Activated B cell treated with CpG ODN at 0.5 μM for 24 hours (primary cell): ENCODE results near the gene TMEM8B. TPM values are rescaled to one million over a fixed set of nuclear protein-coding genes. Genes with fewer than 3 reads are reported as not detected.

Experiments used
- ATAC-seq: fragments of 200-7000 bp; cut with Tn5 transposase; one replicate; pipeline ENCODE4 v1.10.0; 2021; ENCODE audit warnings: low read depth, mild to moderate bottlenecking, moderate library complexity
- CTCF ChIA-PET: fragments of 350-600 bp; sonication (Branson Sonifier 250); formaldehyde crosslinking; loops from one replicate; lab custom pipeline; 2021; ENCODE audit warnings: antibody characterized with exemption; lab: Charles Lee
- POLR2A ChIA-PET: fragments of 350-600 bp; sonication (Branson Sonifier 250); formaldehyde crosslinking; loops from one replicate; lab custom pipeline; 2021; ENCODE audit warnings: antibody characterized with exemption; lab: Charles Lee
- DNase-seq: peaks from one replicate; pipeline ENCODE4 v3.0.0; 2022
- H3K27ac Mint-ChIP-seq: one replicate; pipeline ENCODE4 v1.8.0; 2020; ENCODE audit warnings: mixed read lengths
- H3K27me3 Mint-ChIP-seq: one replicate; pipeline ENCODE4 v1.8.0; 2021; ENCODE audit warnings: mixed read lengths
- H3K36me3 Mint-ChIP-seq: one replicate; pipeline ENCODE4 v1.8.0; 2021; ENCODE audit warnings: low read depth, mixed read lengths
- H3K4me1 Mint-ChIP-seq: one replicate; pipeline ENCODE4 v1.8.0; 2021; ENCODE audit warnings: mixed read lengths
- H3K4me3 Mint-ChIP-seq: one replicate; pipeline ENCODE4 v1.8.0; 2020; ENCODE audit warnings: mild to moderate bottlenecking, mixed read lengths
- H3K9me3 Mint-ChIP-seq: one replicate; pipeline ENCODE4 v1.8.0; 2020; ENCODE audit warnings: mixed read lengths
- CTCF ChIP-seq: fragments of 200-600 bp; IDR thresholded peaks from one replicate; pipeline ENCODE4 v1.8.0; 2022; ENCODE audit warnings: antibody characterized with exemption, mild to moderate bottlenecking
- intact Hi-C: fragments of 100-400 bp; cut with micrococcal nuclease; formaldehyde crosslinking; loops from one replicate; pipeline ENCODE4 v1.15.1; 2024
- total RNA-seq: library from RNA; stranded (reverse); gene quantifications from 2 replicates; pipeline ENCODE4 v1.2.3, GENCODE V29; 2022

The TMEM8B gene
- total RNA-seq, 1 donor from 2014 or later = 8.0 TPM

DNA sequence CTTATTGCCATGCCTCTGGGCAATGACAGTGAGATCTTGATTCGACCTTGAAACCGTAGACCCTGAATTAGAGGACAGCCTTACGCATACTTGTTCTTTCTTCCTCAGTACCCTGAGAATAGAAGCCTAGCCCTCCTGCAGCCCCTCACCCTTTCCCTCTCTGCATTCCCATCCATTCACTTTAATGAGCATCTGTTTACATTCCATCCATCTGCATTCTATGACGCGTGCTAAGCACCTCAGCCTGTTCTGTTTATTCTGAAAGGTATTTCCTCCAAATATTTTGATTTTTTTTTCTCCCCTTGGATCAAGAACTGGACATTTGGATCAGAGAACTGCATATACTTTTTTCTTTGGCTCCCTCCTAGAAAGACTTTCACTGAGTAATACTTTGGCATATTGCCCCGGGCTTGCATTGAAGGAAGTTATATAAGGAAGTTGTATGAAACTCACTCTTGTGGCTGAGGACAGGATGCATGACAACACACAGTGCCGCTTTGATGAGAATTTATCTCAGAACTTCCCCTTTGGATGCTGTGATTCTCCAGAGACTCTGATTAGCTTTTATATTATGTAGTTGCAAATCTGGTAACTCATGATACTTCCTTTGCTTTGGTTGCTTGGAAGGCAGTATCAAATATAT is 15.7 kb downstream of the TMEM8B start:
- ATAC-seq (peak; percentile 80), DNase-seq (no peak)
- Mint-ChIP-seq H3K36me3 (no peaks in the 10 kb centered on the region), H3K4me3 (peak overlapping the region; percentile 33), H3K9me3 (no peaks in the 10 kb centered on the region), H3K27ac (peak overlapping the region; percentile 28), H3K4me1 (peaks cover 81% of the 10 kb centered on the region), H3K27me3 (no peaks in the 10 kb centered on the region)
- POLR2A ChIA-PET = interaction anchor here (0.5 to 1.7 kb wide), 4 partner anchors 16 to 206 kb away, joined by 3 to 18 read pairs (median 5); partner anchors contain the start of genes FAM221B and HINT2
- intact Hi-C loops = loop anchor here (1.0 to 5.0 kb wide), 3 partner anchors 15 to 38 kb away; partner anchors contain the start of genes HINT2 and TMEM8B
- TF ChIP-seq CTCF = no peak
- CTCF ChIA-PET = interaction anchor here (1.8 to 3.4 kb wide), 4 partner anchors 10 to 55 kb away, joined by 3 to 17 read pairs (median 10); no protein-coding TSS in a partner anchor

- Mint-ChIP-seq H3K36me3 (no peaks in the 10 kb centered on the region), H3K4me3 (peak overlapping the region; percentile 46), H3K9me3 (no peaks in the 10 kb centered on the region), H3K4me1 (peaks cover 72% of the 10 kb centered on the region), H3K27me3 (no peaks in the 10 kb centered on the region), H3K27ac (peak overlapping the region; percentile 28)
- ChIA-PET CTCF (interaction anchor here (2.5 to 3.4 kb wide), 3 partner anchors 20 to 56 kb away, joined by 9 to 17 read pairs (median 12); no protein-coding TSS in a partner anchor), POLR2A (interaction anchor here (1.5 to 1.7 kb wide), 2 partner anchors 18 to 32 kb away, joined by 6 to 18 read pairs; partner anchors contain the start of genes FAM221B and HINT2)
- intact Hi-C loops = loop anchor here (1.0 to 5.0 kb wide), 3 partner anchors 17 to 36 kb away; partner anchors contain the start of genes HINT2 and TMEM8B
- DNase-seq (no peak), ATAC-seq (no peak)
- TF ChIP-seq CTCF = no peak
These were observed 17.1 kb downstream of the TMEM8B start for GRCh38 chr9:35845824-35846771.

- no peaks in the 10 kb centered on the region for H3K9me3 Mint-ChIP-seq
- ATAC-seq = peak; percentile 68
- peak overlapping the region; percentile 61 for H3K27ac Mint-ChIP-seq
- H3K36me3 Mint-ChIP-seq = no peaks in the 10 kb centered on the region
- POLR2A ChIA-PET = interaction anchor here (0.7 to 1.1 kb wide), 3 partner anchors 33 to 148 kb away, joined by 3 to 6 read pairs (median 4); partner anchors contain the start of genes CREB3, HINT2 and TLN1
- DNase-seq = no peak
- CTCF ChIA-PET = interaction anchor here (1.0 to 3.2 kb wide), 4 partner anchors 21 to 58 kb away, joined by 3 to 12 read pairs (median 4); no protein-coding TSS in a partner anchor
- intact Hi-C loops = loop anchor here (5.0 kb wide), 1 partner anchor 34 kb away; no protein-coding TSS in a partner anchor
- peaks cover 58% of the 10 kb centered on the region for H3K4me1 Mint-ChIP-seq
- no peak for TF ChIP-seq CTCF
- H3K27me3 Mint-ChIP-seq = no peaks in the 10 kb centered on the region
- peak overlapping the region; percentile 50 for H3K4me3 Mint-ChIP-seq
These were observed 19.0 kb downstream of the TMEM8B start for GRCh38 chr9:35847792-35848572.

GRCh38 chr9:35852267-35852815 is 23.3 kb downstream of the TMEM8B start:
- Mint-ChIP-seq H3K9me3 (no peaks in the 10 kb centered on the region), H3K27me3 (no peaks in the 10 kb centered on the region), H3K4me1 (peaks cover 19% of the 10 kb centered on the region), H3K27ac (no peak overlapping the region), H3K4me3 (no peak overlapping the region), H3K36me3 (no peaks in the 10 kb centered on the region)
- POLR2A ChIA-PET = no interaction called here
- CTCF ChIA-PET = interaction anchor here (1.0 to 1.5 kb wide), 2 partner anchors 26 to 30 kb away, joined by 3 to 4 read pairs; no protein-coding TSS in a partner anchor
- DNase-seq (peak; percentile 5), ATAC-seq (no peak)
- no peak for TF ChIP-seq CTCF
- intact Hi-C loops = no loop called here
